ENCODE measurements around the gene CLEC2A.

GRCh38 chr12:9933958-9934357 lies 1.8 kb upstream of the CLEC2A start:
- no peak for TF ChIP-seq CTCF (IDR thresholded peaks at IDR 0.05)
- TF ChIP-seq POLR2AphosphoS5 (IDR thresholded peaks at IDR 0.05) = no peak
- TF ChIP-seq POLR2A (IDR thresholded peaks at IDR 0.05) = no peak
